GM12878 (cell line): ENCODE data around the gene ITGAL. TPM values are rescaled to one million over a fixed set of nuclear protein-coding genes. Genes with fewer than 3 reads are reported as not detected.
A peak's percentile ranks its signal among the peaks of the same experiment; 100 is the strongest.

Source experiments
- ATAC-seq: fragments of 200-7000 bp; cut with Tn5 transposase; 3 replicates; pipeline ENCODE4 v1.9.1; 2020; ENCODE audit warnings: mild to moderate bottlenecking, moderate library complexity
- BruUV-seq: library from RNA; stranded (reverse); fragments of 400-500 nt; replicated peaks from 2 replicates; lab custom pipeline; 2021; lab: Mats Ljungman, UMichigan
- CTCF ChIA-PET: fragments of 300-600 bp; sonication (Branson Sonifier 250); formaldehyde crosslinking; extraction: SDS; loops from one replicate; lab custom pipeline; 2021; ENCODE audit warnings: inconsistent platforms; lab: Yijun Ruan, JAX
- POLR2A ChIA-PET: fragments of 350-600 bp; formaldehyde crosslinking; extraction: SDS; loops from one replicate; lab custom pipeline; 2021; ENCODE audit warnings: inconsistent platforms; lab: Charles Lee
- RAD21 ChIA-PET: fragments of 300-600 bp; sonication (Branson Sonifier 250); formaldehyde crosslinking; loops from one replicate; lab custom pipeline; 2023; ENCODE audit warnings: antibody characterized with exemption; ENCODE audit not compliant: unreplicated experiment; lab: Charles Lee
- SMC1A ChIA-PET: fragments of 300-600 bp; sonication (Branson Sonifier 250); formaldehyde crosslinking; loops from one replicate; lab custom pipeline; 2023; ENCODE audit not compliant: unreplicated experiment, uncharacterized antibody; lab: Charles Lee
- DNase-seq: peaks from one replicate; pipeline ENCODE4 v3.0.0-alpha.2; 2011; ENCODE audit warnings: low read depth, low spot score
- FAIRE-seq: peaks from 3 replicates; lab custom pipeline; 2011; peaks lifted over from hg19 to GRCh38; lab: Jason Lieb, UNC
- H2AFZ ChIP-seq: 2 replicates; pipeline ENCODE4 v1.6.0; 2011; ENCODE audit warnings: low read depth, low read length, control low read depth; ENCODE audit not compliant: control insufficient read depth
- H3K27ac ChIP-seq: 2 replicates; pipeline ENCODE4 v1.5.1; 2011; ENCODE audit warnings: control low read depth; ENCODE audit not compliant: control insufficient read depth, insufficient read depth
- H3K27me3 ChIP-seq, 2 experiments: replicated peaks in 1 of 2; 2 replicates each; pipeline versions ENCODE4 v1.6.0 to v1.6.1; 2011; ENCODE audit warnings: low read length in 1 of 2; ENCODE audit not compliant: control insufficient read depth in 2 of 2, insufficient read depth in 2 of 2
- H3K36me3 ChIP-seq, 2 experiments: 2 replicates each; pipeline ENCODE4 v1.5.1; 2011; ENCODE audit warnings: low read length in 1 of 2; ENCODE audit not compliant: control insufficient read depth in 2 of 2, insufficient read depth in 2 of 2
- H3K4me1 ChIP-seq: 2 replicates; pipeline ENCODE4 v1.6.1; 2011; ENCODE audit warnings: mild to moderate bottlenecking, low read length, moderate library complexity, mixed read lengths; ENCODE audit not compliant: control insufficient read depth, insufficient read depth
- H3K4me2 ChIP-seq: 2 replicates; pipeline ENCODE4 v1.6.0; 2011; ENCODE audit warnings: control low read depth; ENCODE audit not compliant: control insufficient read depth, insufficient read depth
- H3K4me3 ChIP-seq: fragments of 200-600 bp; sonication (generic); 2 replicates; pipeline ENCODE4 v1.5.1; 2016
- H3K79me2 ChIP-seq: 2 replicates; pipeline ENCODE4 v1.6.0; 2011; ENCODE audit warnings: low read length; ENCODE audit not compliant: control insufficient read depth, insufficient read depth
- H3K9ac ChIP-seq: 2 replicates; pipeline ENCODE4 v1.8.0; 2011; ENCODE audit warnings: low read length, control low read depth, mixed read lengths; ENCODE audit not compliant: control insufficient read depth, insufficient read depth
- H3K9me3 ChIP-seq: replicated peaks from 3 replicates; pipeline ENCODE4 v1.5.1; 2011; ENCODE audit warnings: mild to moderate bottlenecking, low read length; ENCODE audit not compliant: control insufficient read depth, insufficient read depth
- H4K20me1 ChIP-seq: 2 replicates; pipeline ENCODE4 v1.6.0; 2011; ENCODE audit not compliant: control insufficient read depth, insufficient read depth
- CBX5 ChIP-seq: sonication (generic); IDR thresholded peaks from 2 replicates; pipeline ENCODE4 v1.6.1; 2016; ENCODE audit warnings: low read depth, moderate library complexity, mild to moderate bottlenecking, inconsistent platforms
- HDAC2 ChIP-seq: fragments of 200-600 bp; sonication (generic); IDR thresholded peaks from 2 replicates; pipeline ENCODE4 v1.6.1; 2017
- IKZF1 ChIP-seq: fragments of 450-650 bp; conservative IDR thresholded peaks from 2 replicates; pipeline ENCODE4 v1.6.1; 2017; ENCODE audit warnings: antibody characterized with exemption, mild to moderate bottlenecking
- MEF2A ChIP-seq: IDR thresholded peaks from 2 replicates; pipeline ENCODE4 v1.6.1; 2011; ENCODE audit warnings: low read depth, mild to moderate bottlenecking, low read length, moderate library complexity; ENCODE audit not compliant: insufficient read depth
- NFXL1 ChIP-seq: fragments of 450-650 bp; IDR thresholded peaks from 2 replicates; pipeline ENCODE4 v1.6.1; 2017; ENCODE audit warnings: antibody characterized with exemption, mild to moderate bottlenecking, borderline replicate concordance
- SMARCA5 ChIP-seq: fragments of 450-650 bp; IDR thresholded peaks from 2 replicates; pipeline ENCODE4 v1.6.1; 2017; ENCODE audit warnings: mild to moderate bottlenecking
- SMC3 ChIP-seq: IDR thresholded peaks from 2 replicates; pipeline ENCODE4 v1.6.1; 2011; ENCODE audit warnings: low read length, improper control_type of control experiment, borderline replicate concordance
- SRF ChIP-seq, 2 experiments: IDR thresholded peaks; 2 replicates each; pipeline ENCODE4 v1.6.1; 2011; ENCODE audit warnings: low read depth in 2 of 2, low read length in 2 of 2, mild to moderate bottlenecking in 1 of 2, moderate library complexity in 1 of 2
- STAT1 ChIP-seq: fragments of 450-650 bp; conservative IDR thresholded peaks from 2 replicates; pipeline ENCODE4 v1.6.1; 2014; ENCODE audit warnings: antibody characterized with exemption, mild to moderate bottlenecking
- TAF1 ChIP-seq: IDR thresholded peaks from 2 replicates; pipeline ENCODE4 v1.6.1; 2011; ENCODE audit warnings: mild to moderate bottlenecking, low read depth, low read length, borderline replicate concordance
- YY1 ChIP-seq: IDR thresholded peaks from 2 replicates; pipeline ENCODE4 v1.6.1; 2011; ENCODE audit warnings: low read depth, mild to moderate bottlenecking, low read length
- ZNF24 ChIP-seq: fragments of 450-650 bp; IDR thresholded peaks from 2 replicates; pipeline ENCODE4 v1.6.1; 2017; ENCODE audit warnings: antibody characterized with exemption, mild to moderate bottlenecking
- ZNF384 ChIP-seq: IDR thresholded peaks from 2 replicates; pipeline ENCODE4 v1.6.1; 2012; ENCODE audit warnings: low read depth, mild to moderate bottlenecking, low read length, improper control_type of control experiment, borderline replicate concordance
- ZNF622 ChIP-seq: fragments of 450-650 bp; IDR thresholded peaks from 2 replicates; pipeline ENCODE4 v1.6.1; 2017; ENCODE audit warnings: mild to moderate bottlenecking, inconsistent platforms
- WGBS: methylation state at CpG from one replicate; pipeline ENCODE4 v1.1.6; 2016; ENCODE audit warnings: low lambda C conversion rate; ENCODE audit not compliant: insufficient replicate concordance, insufficient coverage; ENCODE audit errors: missing lambda C conversion rate; 5-methylcytosine and 5-hydroxymethylcytosine counted together
- in situ Hi-C: fragments of 300-500 bp; cut with MboI; formaldehyde crosslinking; loops from 9 replicates; pipeline ENCODE4 v1.14.3; 2018; ENCODE audit warnings: mixed read lengths
- intact Hi-C: fragments of 100-400 bp; cut with micrococcal nuclease; formaldehyde crosslinking; loops from one replicate; pipeline ENCODE4 v1.14.2; 2022; ENCODE audit not compliant: unreplicated experiment
- polyA plus RNA-seq, 11 experiments: library from polyadenylated mRNA; depleted of rRNA in 4 of 11; unstranded in 6 of 11; stranded (reverse) in 5 of 11; fragments of >200 nt; fragmentation: Nextera tagmentation in 4 of 11; fragmentation: Illumina TruSeq in 1 of 11; extraction: Ambion mirVana in 4 of 11; extraction: Trizol in 1 of 11; gene quantifications; 1 replicate in 1 of 11; 2 replicates in 10 of 11; pipeline versions ENCODE4 v1.2.1 to v1.2.3, GENCODE V29; 2011 to 2016; ENCODE audit warnings: inconsistent platforms in 2 of 11, missing spikeins in 2 of 11, low read depth in 1 of 11
- total RNA-seq, 4 experiments: library from RNA; depleted of rRNA in 3 of 4; stranded (reverse); fragments of >200 nt in 3 of 4; fragmentation: Illumina TruSeq in 1 of 4; extraction: Trizol in 1 of 4; gene quantifications; 2 replicates each; pipeline versions ENCODE4 v1.2.1 to v1.2.3, GENCODE V29; 2013 to 2021
- TF ChIP-seq, protein P1 (sequence below): IDR thresholded peaks from 2 replicates; pipeline ENCODE4 v1.6.1; 2011; ENCODE audit warnings: mild to moderate bottlenecking, low read depth, low read length, moderate library complexity; ENCODE audit not compliant: insufficient replicate concordance
- TF ChIP-seq, protein P2 (sequence below): fragments of 450-650 bp; IDR thresholded peaks from 2 replicates; pipeline ENCODE4 v1.6.1; 2016; ENCODE audit warnings: mild to moderate bottlenecking
- TF ChIP-seq, protein P3 (sequence below), 3 experiments: IDR thresholded peaks in 2 of 3; conservative IDR thresholded peaks in 1 of 3; 2 replicates each; pipeline ENCODE4 v1.5.1; 2011; ENCODE audit warnings: low read depth in 3 of 3, low read length in 3 of 3, mild to moderate bottlenecking in 3 of 3, control low read depth in 2 of 3, moderate library complexity in 2 of 3, inconsistent platforms in 1 of 3, mixed read lengths in 1 of 3; ENCODE audit not compliant: control insufficient read depth in 2 of 3, insufficient read depth in 1 of 3; ENCODE audit errors: extremely low read depth in 1 of 3
- TF ChIP-seq, protein P4 (sequence below): IDR thresholded peaks from 2 replicates; pipeline ENCODE4 v1.6.1; 2012; ENCODE audit warnings: low read depth, low read length, improper control_type of control experiment

Gene ITGAL
- total and polyA plus RNA-seq, 10 of the 15 experiments (the other 5 are each of a cell fraction or from before 2014, with no cell fraction given): 10.7 to 170 (median 96.9) TPM

DNA sequence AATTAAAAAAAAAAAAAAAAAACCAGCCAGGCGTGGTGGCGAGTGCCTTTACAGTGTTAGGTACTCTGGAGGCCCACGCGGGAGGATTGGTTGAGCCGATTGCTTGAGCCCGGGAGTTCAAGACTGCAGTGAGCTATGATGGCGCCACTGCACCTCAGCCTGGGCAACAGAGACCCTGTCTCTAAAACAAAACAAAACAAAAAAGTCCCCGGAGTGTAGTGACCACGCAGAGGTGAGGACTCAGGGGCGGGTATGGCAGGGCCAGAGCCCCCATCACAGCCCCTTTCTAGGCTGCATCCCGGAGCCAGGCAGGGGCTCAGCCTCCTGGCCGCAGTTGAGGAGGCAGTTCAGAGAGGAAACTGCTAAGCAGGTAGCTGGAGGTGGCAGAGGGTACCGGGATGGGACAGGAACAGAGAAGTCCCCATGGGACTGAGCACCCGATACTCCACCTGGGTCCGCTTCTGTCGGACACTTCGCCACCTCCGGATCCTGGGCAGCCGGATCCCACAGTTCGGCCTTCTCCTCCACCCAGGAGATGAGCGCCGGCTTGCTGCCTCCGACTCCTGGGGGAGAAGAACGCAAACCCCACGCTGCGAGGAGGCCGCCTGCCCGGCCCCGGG, 61.3 kb downstream of the ITGAL start:
- CTCF ChIA-PET: interaction anchor here (0.6 to 4.7 kb wide), 13 partner anchors 24 to 125 kb away, joined by 3 to 81 read pairs (median 15); partner anchors contain the start of genes DCTPP1, ITGAL, PRR14 and SEPHS2
- Histone ChIP-seq H3K9ac (peak overlapping the region; percentile 96), H3K4me2 (peak overlapping the region; percentile 32), H2AFZ (peak overlapping the region; percentile 86), H4K20me1 (no peaks in the 10 kb centered on the region), H3K27me3 (no peaks in the 10 kb centered on the region), H3K9me3 (no peaks in the 10 kb centered on the region), H3K79me2 (peaks cover 27% of the 10 kb centered on the region), H3K4me3 (peak overlapping the region; percentile 90), H3K36me3 (peaks cover 2 to 3% of the 10 kb centered on the region in 2 experiments; a peak in 1 of 4 replicates), H3K27ac (peak overlapping the region; percentile 85), H3K4me1 (peaks cover under 1% of the 10 kb centered on the region; the same call in 1 of the 2 replicates)
- ATAC-seq (peak; percentile 16), FAIRE-seq (peak; percentile 13), DNase-seq (no peak)
- 2% methylated on average over 29 of the region's 29 CpGs for WGBS
- in situ Hi-C loops (no loop called here), intact Hi-C loops (loop anchor here (2.0 kb wide), 2 partner anchors 51 to 103 kb away; partner anchors contain the start of genes DCTPP1 and ZNF785)
- BruUV-seq: no TSS peak
- POLR2A ChIA-PET: interaction anchor here (0.5 to 5.2 kb wide), 15 partner anchors 26 to 381 kb away, joined by 3 to 109 read pairs (median 4); partner anchors contain the start of genes DCTPP1, ITGAL, ZNF688 and ZNF764
- SMC1A ChIA-PET: interaction anchor here (0.9 to 4.7 kb wide), 8 partner anchors 24 to 104 kb away, joined by 5 to 47 read pairs (median 16); partner anchors contain the start of genes DCTPP1, ITGAL and ZNF764
- RAD21 ChIA-PET: interaction anchor here (0.7 to 5.2 kb wide), 10 partner anchors 24 to 127 kb away, joined by 3 to 129 read pairs (median 14); partner anchors contain the start of genes DCTPP1, ZNF764, ZNF771 and ZNF785
- no peak for TF ChIP-seq NFXL1
- no peak for TF ChIP-seq TAF1
- TF ChIP-seq ZNF384: 0 out of 2 replicates have a peak, but pooled peaks have one; percentile 8
- no peak for TF ChIP-seq ZNF24
- TF ChIP-seq MEF2A: no peak
- no peak for TF ChIP-seq HDAC2
- TF ChIP-seq, protein P1, sequence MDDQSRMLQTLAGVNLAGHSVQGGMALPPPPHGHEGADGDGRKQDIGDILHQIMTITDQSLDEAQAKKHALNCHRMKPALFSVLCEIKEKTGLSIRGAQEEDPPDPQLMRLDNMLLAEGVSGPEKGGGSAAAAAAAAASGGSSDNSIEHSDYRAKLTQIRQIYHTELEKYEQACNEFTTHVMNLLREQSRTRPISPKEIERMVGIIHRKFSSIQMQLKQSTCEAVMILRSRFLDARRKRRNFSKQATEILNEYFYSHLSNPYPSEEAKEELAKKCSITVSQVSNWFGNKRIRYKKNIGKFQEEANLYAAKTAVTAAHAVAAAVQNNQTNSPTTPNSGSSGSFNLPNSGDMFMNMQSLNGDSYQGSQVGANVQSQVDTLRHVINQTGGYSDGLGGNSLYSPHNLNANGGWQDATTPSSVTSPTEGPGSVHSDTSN: no peak
- TF ChIP-seq ZNF622: no peak
- TF ChIP-seq, protein P2, sequence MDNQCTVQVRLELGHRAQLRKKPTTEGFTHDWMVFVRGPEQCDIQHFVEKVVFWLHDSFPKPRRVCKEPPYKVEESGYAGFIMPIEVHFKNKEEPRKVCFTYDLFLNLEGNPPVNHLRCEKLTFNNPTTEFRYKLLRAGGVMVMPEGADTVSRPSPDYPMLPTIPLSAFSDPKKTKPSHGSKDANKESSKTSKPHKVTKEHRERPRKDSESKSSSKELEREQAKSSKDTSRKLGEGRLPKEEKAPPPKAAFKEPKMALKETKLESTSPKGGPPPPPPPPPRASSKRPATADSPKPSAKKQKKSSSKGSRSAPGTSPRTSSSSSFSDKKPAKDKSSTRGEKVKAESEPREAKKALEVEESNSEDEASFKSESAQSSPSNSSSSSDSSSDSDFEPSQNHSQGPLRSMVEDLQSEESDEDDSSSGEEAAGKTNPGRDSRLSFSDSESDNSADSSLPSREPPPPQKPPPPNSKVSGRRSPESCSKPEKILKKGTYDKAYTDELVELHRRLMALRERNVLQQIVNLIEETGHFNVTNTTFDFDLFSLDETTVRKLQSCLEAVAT: peak; percentile 74; the same call in 1 of the 2 replicates
- TF ChIP-seq STAT1: no peak
- no peak for TF ChIP-seq SRF (IDR thresholded peaks at IDR 0.05; ENCODE audit: low read depth in 2 of 2, low read length in 2 of 2)
- TF ChIP-seq, protein P3, sequence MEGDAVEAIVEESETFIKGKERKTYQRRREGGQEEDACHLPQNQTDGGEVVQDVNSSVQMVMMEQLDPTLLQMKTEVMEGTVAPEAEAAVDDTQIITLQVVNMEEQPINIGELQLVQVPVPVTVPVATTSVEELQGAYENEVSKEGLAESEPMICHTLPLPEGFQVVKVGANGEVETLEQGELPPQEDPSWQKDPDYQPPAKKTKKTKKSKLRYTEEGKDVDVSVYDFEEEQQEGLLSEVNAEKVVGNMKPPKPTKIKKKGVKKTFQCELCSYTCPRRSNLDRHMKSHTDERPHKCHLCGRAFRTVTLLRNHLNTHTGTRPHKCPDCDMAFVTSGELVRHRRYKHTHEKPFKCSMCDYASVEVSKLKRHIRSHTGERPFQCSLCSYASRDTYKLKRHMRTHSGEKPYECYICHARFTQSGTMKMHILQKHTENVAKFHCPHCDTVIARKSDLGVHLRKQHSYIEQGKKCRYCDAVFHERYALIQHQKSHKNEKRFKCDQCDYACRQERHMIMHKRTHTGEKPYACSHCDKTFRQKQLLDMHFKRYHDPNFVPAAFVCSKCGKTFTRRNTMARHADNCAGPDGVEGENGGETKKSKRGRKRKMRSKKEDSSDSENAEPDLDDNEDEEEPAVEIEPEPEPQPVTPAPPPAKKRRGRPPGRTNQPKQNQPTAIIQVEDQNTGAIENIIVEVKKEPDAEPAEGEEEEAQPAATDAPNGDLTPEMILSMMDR (IDR thresholded peaks at IDR 0.05 in 2 of 3, conservative IDR thresholded peaks at IDR 0.05 in 1 of 3; ENCODE audit: control insufficient read depth in 2 of 3, extremely low read depth in 1 of 3, insufficient read depth in 1 of 3, low read depth in 3 of 3, low read length in 3 of 3): 0 out of 6 replicates have a peak, but pooled peaks of 1 of the 3 experiments have one; percentile 1
- TF ChIP-seq SMARCA5: no peak
- TF ChIP-seq, protein P4, sequence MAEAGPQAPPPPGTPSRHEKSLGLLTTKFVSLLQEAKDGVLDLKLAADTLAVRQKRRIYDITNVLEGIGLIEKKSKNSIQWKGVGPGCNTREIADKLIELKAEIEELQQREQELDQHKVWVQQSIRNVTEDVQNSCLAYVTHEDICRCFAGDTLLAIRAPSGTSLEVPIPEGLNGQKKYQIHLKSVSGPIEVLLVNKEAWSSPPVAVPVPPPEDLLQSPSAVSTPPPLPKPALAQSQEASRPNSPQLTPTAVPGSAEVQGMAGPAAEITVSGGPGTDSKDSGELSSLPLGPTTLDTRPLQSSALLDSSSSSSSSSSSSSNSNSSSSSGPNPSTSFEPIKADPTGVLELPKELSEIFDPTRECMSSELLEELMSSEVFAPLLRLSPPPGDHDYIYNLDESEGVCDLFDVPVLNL: no peak
- no peak for TF ChIP-seq CBX5
- no peak for TF ChIP-seq IKZF1
- TF ChIP-seq SMC3: no peak
- peak; percentile 66 for TF ChIP-seq YY1
